H1 (cell line): ENCODE results near the gene EGF. TPM values are rescaled to one million over a fixed set of nuclear protein-coding genes. Genes with fewer than 3 reads are reported as not detected.

Experiments
- CTCF ChIA-PET: fragments of 300-600 bp; sonication (Branson Sonifier 250); formaldehyde crosslinking; loops from one replicate; lab custom pipeline; 2021; ENCODE audit not compliant: partially characterized antibody; lab: Charles Lee
- POLR2A ChIA-PET: fragments of 300-600 bp; sonication (Branson Sonifier 250); formaldehyde crosslinking; loops from one replicate; lab custom pipeline; 2021; ENCODE audit warnings: inconsistent platforms; ENCODE audit not compliant: partially characterized antibody; lab: Charles Lee
- DNase-seq, 2 experiments: peaks; one replicate each; pipeline versions ENCODE4 v3.0.0 to v3.0.0-alpha.2; 2010 to 2022; ENCODE audit warnings: low spot score in 2 of 2, low read depth in 1 of 2, mixed read lengths in 1 of 2
- FAIRE-seq: peaks from 2 replicates; lab custom pipeline; 2011; peaks lifted over from hg19 to GRCh38; lab: Jason Lieb, UNC
- H2AFZ ChIP-seq: 2 replicates; pipeline ENCODE4 v1.8.1; 2012; ENCODE audit warnings: low read length, inconsistent platforms
- H2AK5ac ChIP-seq: 2 replicates; pipeline ENCODE4 v1.6.1; 2013; ENCODE audit warnings: low read depth, low read length
- H2BK120ac ChIP-seq: replicated peaks from 2 replicates; pipeline ENCODE3; 2013; ENCODE audit warnings: low read depth, low read length, inconsistent platforms
- H2BK12ac ChIP-seq: 2 replicates; pipeline ENCODE4 v1.6.1; 2013; ENCODE audit warnings: low read depth, low read length
- H2BK15ac ChIP-seq: 2 replicates; pipeline ENCODE4 v1.6.1; 2013; ENCODE audit warnings: low read length
- H2BK20ac ChIP-seq: 2 replicates; pipeline ENCODE4 v1.6.1; 2013; ENCODE audit warnings: low read length
- H2BK5ac ChIP-seq: 2 replicates; pipeline ENCODE4 v1.6.1; 2013; ENCODE audit warnings: low read depth, low read length
- H3K14ac ChIP-seq: 2 replicates; pipeline ENCODE4 v1.6.1; 2013; ENCODE audit warnings: inconsistent platforms; ENCODE audit not compliant: insufficient read length
- H3K18ac ChIP-seq: 2 replicates; pipeline ENCODE4 v1.6.1; 2013; ENCODE audit warnings: low read length; ENCODE audit errors: extremely low read depth
- H3K23ac ChIP-seq: 2 replicates; pipeline ENCODE4 v1.6.1; 2013; ENCODE audit warnings: inconsistent platforms; ENCODE audit not compliant: insufficient read length
- H3K23me2 ChIP-seq: 2 replicates; pipeline ENCODE4 v1.6.1; 2013; ENCODE audit warnings: low read depth, low read length
- H3K27ac ChIP-seq: 2 replicates; pipeline ENCODE4 v1.6.1; 2011; ENCODE audit warnings: low read depth, low read length, inconsistent platforms
- H3K27me3 ChIP-seq, 4 experiments: replicated peaks in 1 of 4; 1 replicate in 1 of 4; 2 replicates in 3 of 4; pipeline versions ENCODE4 v1.6.1 to v1.8.1; 2011 to 2013; ENCODE audit warnings: low read length in 3 of 4, mild to moderate bottlenecking in 3 of 4, inconsistent platforms in 2 of 4, mixed read lengths in 2 of 4, moderate library complexity in 1 of 4; ENCODE audit not compliant: control insufficient read depth in 3 of 4, insufficient read depth in 3 of 4; ENCODE audit errors: extremely low read depth in 1 of 4
- H3K36me3 ChIP-seq, 4 experiments: 2 replicates each; pipeline versions ENCODE4 v1.6.1 to v1.8.1; 2011 to 2013; ENCODE audit warnings: mild to moderate bottlenecking in 4 of 4, low read length in 3 of 4, moderate library complexity in 2 of 4, control low read depth in 1 of 4, inconsistent platforms in 1 of 4; ENCODE audit not compliant: insufficient read depth in 4 of 4, control insufficient read depth in 2 of 4
- H3K4ac ChIP-seq: replicated peaks from 2 replicates; pipeline ENCODE3; 2013; ENCODE audit warnings: low read length, low read depth, mixed read lengths, inconsistent platforms; ENCODE audit not compliant: insufficient read length
- H3K4me1 ChIP-seq, 4 experiments: replicated peaks in 1 of 4; 1 replicate in 1 of 4; 2 replicates in 3 of 4; pipeline versions ENCODE4 v1.6.1 to v1.8.1; 2011 to 2013; ENCODE audit warnings: low read length in 3 of 4, inconsistent platforms in 2 of 4, mixed read lengths in 1 of 4; ENCODE audit not compliant: insufficient read depth in 4 of 4, control insufficient read depth in 3 of 4
- H3K4me2 ChIP-seq, 2 experiments: 2 replicates each; pipeline versions ENCODE4 v1.6.1 to v1.8.1; 2011 to 2013; ENCODE audit warnings: low read depth in 2 of 2, low read length in 2 of 2, control low read depth in 1 of 2, inconsistent platforms in 1 of 2, mild to moderate bottlenecking in 1 of 2; ENCODE audit not compliant: insufficient read depth in 1 of 2
- H3K4me3 ChIP-seq, 4 experiments: fragments of 200-600, 300-600 bp in 1 of 4; sonication (generic), shearing (Covaris generic), sonication (Bioruptor Twin) in 1 of 4; 2 replicates each; pipeline versions ENCODE4 v1.5.1 to v1.8.1; 2011 to 2016; ENCODE audit warnings: low read length in 4 of 4, low read depth in 3 of 4, control low read depth in 2 of 4, inconsistent platforms in 2 of 4, mild to moderate bottlenecking in 2 of 4, mixed read lengths in 1 of 4, moderate library complexity in 1 of 4; ENCODE audit not compliant: insufficient read depth in 2 of 4; ENCODE audit errors: extremely low read depth in 1 of 4
- H3K56ac ChIP-seq: replicated peaks from 2 replicates; pipeline ENCODE3; 2013; ENCODE audit warnings: low read depth, mild to moderate bottlenecking, mixed read lengths, low read length, inconsistent platforms; ENCODE audit not compliant: insufficient read length
- H3K79me1 ChIP-seq: 2 replicates; pipeline ENCODE4 v1.6.1; 2013; ENCODE audit warnings: low read depth, low read length, control low read depth
- H3K79me2 ChIP-seq, 2 experiments: 2 replicates each; pipeline versions ENCODE4 v1.6.1 to v1.8.1; 2012 to 2013; ENCODE audit warnings: low read length in 2 of 2, mild to moderate bottlenecking in 2 of 2, inconsistent platforms in 1 of 2; ENCODE audit not compliant: insufficient read depth in 2 of 2, control insufficient read depth in 1 of 2
- H3K9ac ChIP-seq, 4 experiments: replicated peaks in 1 of 4; 1 replicate in 1 of 4; 2 replicates in 3 of 4; pipeline versions ENCODE4 v1.6.1 to v1.8.1; 2011 to 2013; ENCODE audit warnings: low read depth in 3 of 4, low read length in 3 of 4, control low read depth in 2 of 4, mild to moderate bottlenecking in 2 of 4, moderate library complexity in 2 of 4, inconsistent platforms in 1 of 4; ENCODE audit errors: extremely low read depth in 1 of 4
- H3K9me3 ChIP-seq, 2 experiments: 2 replicates each; pipeline versions ENCODE4 v1.6.1 to v1.8.1; 2012 to 2013; ENCODE audit warnings: mild to moderate bottlenecking in 2 of 2, moderate library complexity in 2 of 2, control low read depth in 1 of 2, inconsistent platforms in 1 of 2, low read depth in 1 of 2, low read length in 1 of 2, mixed read lengths in 1 of 2; ENCODE audit not compliant: insufficient read depth in 2 of 2
- H4K20me1 ChIP-seq, 2 experiments: replicated peaks in 1 of 2; 2 replicates each; pipeline versions ENCODE3 to v1.8.1; 2011 to 2013; ENCODE audit warnings: inconsistent platforms in 2 of 2, low read length in 2 of 2, mild to moderate bottlenecking in 1 of 2; ENCODE audit not compliant: insufficient read depth in 2 of 2, control insufficient read depth in 1 of 2
- H4K5ac ChIP-seq: 2 replicates; pipeline ENCODE4 v1.6.1; 2013; ENCODE audit warnings: low read length, low read depth, mixed read lengths, inconsistent platforms; ENCODE audit not compliant: insufficient read length
- H4K8ac ChIP-seq: 2 replicates; pipeline ENCODE4 v1.8.0; 2013; ENCODE audit warnings: mild to moderate bottlenecking, moderate library complexity, low read length, inconsistent platforms; ENCODE audit not compliant: insufficient read depth; ENCODE audit errors: extremely low read depth
- H4K91ac ChIP-seq: replicated peaks from 2 replicates; pipeline ENCODE3; 2013; ENCODE audit warnings: low read length, mixed read lengths, inconsistent platforms; ENCODE audit not compliant: insufficient read length
- ATF2 ChIP-seq: IDR thresholded peaks from 2 replicates; pipeline ENCODE4 v1.6.1; 2012; ENCODE audit warnings: low read length, inconsistent platforms
- ATF3 ChIP-seq: IDR thresholded peaks from 2 replicates; pipeline ENCODE4 v1.6.1; 2011; ENCODE audit warnings: low read depth, mild to moderate bottlenecking, low read length; ENCODE audit not compliant: insufficient read depth
- CHD1 ChIP-seq: IDR thresholded peaks from 2 replicates; pipeline ENCODE4 v1.6.1; 2012; ENCODE audit warnings: low read depth, low read length, improper control_type of control experiment
- CHD2 ChIP-seq: IDR thresholded peaks from 2 replicates; pipeline ENCODE4 v1.6.1; 2012; ENCODE audit warnings: low read length, improper control_type of control experiment
- KDM5A ChIP-seq: fragments of 200-600 bp; IDR thresholded peaks from 2 replicates; pipeline ENCODE4 v1.7.1; 2012; ENCODE audit warnings: mild to moderate bottlenecking, low read length, inconsistent platforms, mixed read lengths
- RBBP5 ChIP-seq: IDR thresholded peaks from 2 replicates; pipeline ENCODE4 v1.7.1; 2012; ENCODE audit warnings: low read depth, mild to moderate bottlenecking, inconsistent platforms, low read length, moderate library complexity, borderline replicate concordance
- RFX5 ChIP-seq: IDR thresholded peaks from 2 replicates; pipeline ENCODE4 v1.6.1; 2011; ENCODE audit warnings: low read depth, low read length, improper control_type of control experiment, borderline replicate concordance
- SAP30 ChIP-seq: fragments of 300-600 bp; sonication (generic); IDR thresholded peaks from 2 replicates; pipeline ENCODE4 v1.7.1; 2012; ENCODE audit warnings: low read length, moderate library complexity, mild to moderate bottlenecking, inconsistent platforms; ENCODE audit not compliant: insufficient read depth, insufficient replicate concordance
- TAF1 ChIP-seq: IDR thresholded peaks from 2 replicates; pipeline ENCODE4 v1.6.1; 2011; ENCODE audit warnings: mild to moderate bottlenecking, low read depth, low read length
- YY1 ChIP-seq: IDR thresholded peaks from 2 replicates; pipeline ENCODE4 v1.6.1; 2011; ENCODE audit warnings: low read depth, mild to moderate bottlenecking, low read length
- WGBS, 2 experiments: shearing (Covaris generic) in 1 of 2; methylation state at CpG; one replicate each; pipeline versions ENCODE4 v1.1.6 to v1.1.7; 2013 to 2015; ENCODE audit warnings: low lambda C conversion rate in 2 of 2, mixed read lengths in 2 of 2, inconsistent platforms in 1 of 2, low coverage in 1 of 2, missing lambda C conversion rate in 1 of 2; ENCODE audit not compliant: insufficient replicate concordance in 2 of 2, insufficient coverage in 1 of 2, insufficient read length in 1 of 2; ENCODE audit errors: extremely low coverage in 1 of 2, missing lambda C conversion rate in 1 of 2; 5-methylcytosine and 5-hydroxymethylcytosine counted together
- polyA plus RNA-seq, 7 experiments: library from polyadenylated mRNA; depleted of rRNA in 3 of 7; stranded (reverse) in 5 of 7; unstranded in 2 of 7; fragments of >200 nt in 5 of 7; fragments of 200-250 nt in 2 of 7; gene quantifications; 1 replicate in 5 of 7; 2 replicates in 1 of 7; 4 replicates in 1 of 7; pipeline versions ENCODE4 v1.2.1 to v1.2.3, GENCODE V29; 2011 to 2013; ENCODE audit warnings: missing spikeins in 2 of 7, mixed read lengths in 2 of 7
- total RNA-seq: library from RNA; stranded (reverse); fragmentation: NEBNext Ultra II Directional; extraction: Animal tissue kit (Norgen Biotek cat#: 25700); gene quantifications from 2 replicates; pipeline ENCODE4 v1.2.1, GENCODE V29; 2021
- TF ChIP-seq, protein P1 (sequence below): IDR thresholded peaks from 2 replicates; pipeline ENCODE4 v1.6.1; 2012; ENCODE audit warnings: inconsistent platforms

Gene EGF
- total and polyA plus RNA-seq, 2 of the 8 experiments (the other 6 are each of a cell fraction or from before 2014, with no cell fraction given), result 1.5 to 2.6 TPM

- H4K8ac ChIP-seq, result no peak overlapping the region
- no peak overlapping the region for H4K5ac ChIP-seq
- 96% methylated on average over 3 of the region's 3 CpGs; no CpG with 5 or more reads in 1 of the 2 experiments for WGBS, 2 experiments
- no peaks in the 10 kb centered on the region for H3K27me3 ChIP-seq
- H2BK15ac ChIP-seq, result no peak overlapping the region
- no peaks in the 10 kb centered on the region for H3K23me2 ChIP-seq
- H2BK12ac ChIP-seq, result no peak overlapping the region
- H3K79me1 ChIP-seq, result no peaks in the 10 kb centered on the region
- H4K91ac ChIP-seq, result no peak overlapping the region
- no peak overlapping the region for H2BK5ac ChIP-seq
- H3K79me2 ChIP-seq, result no peaks in the 10 kb centered on the region
- H3K18ac ChIP-seq, result no peak overlapping the region
- no peak overlapping the region for H2BK120ac ChIP-seq
- H2AK5ac ChIP-seq, result no peak overlapping the region
- FAIRE-seq, result no peak
- no peaks in the 10 kb centered on the region for H3K9me3 ChIP-seq
- DNase-seq, result no peak
- no peaks in the 10 kb centered on the region for H4K20me1 ChIP-seq
- ChIA-PET CTCF (interaction anchor here (1.1 kb wide), 1 partner anchor 72 kb away, joined by 4 read pairs; no protein-coding TSS in a partner anchor), POLR2A (no interaction called here)
- H3K4me3 ChIP-seq, result no peak overlapping the region
- H3K4me2 ChIP-seq, result no peak overlapping the region
- no peak overlapping the region for H2BK20ac ChIP-seq
- H3K23ac ChIP-seq, result no peak overlapping the region
- H3K14ac ChIP-seq, result no peak overlapping the region
- no peak overlapping the region for H3K27ac ChIP-seq
- no peaks in the 10 kb centered on the region for H3K36me3 ChIP-seq
- no peak overlapping the region for H2AFZ ChIP-seq
- no peak overlapping the region for H3K4ac ChIP-seq
- H3K9ac ChIP-seq, result no peak overlapping the region
- H3K4me1 ChIP-seq, result no peaks in the 10 kb centered on the region
- no peak overlapping the region for H3K56ac ChIP-seq
- TF ChIP-seq CHD1 (no peak), KDM5A (no peak), TAF1 (no peak), RFX5 (no peak), YY1 (no peak), SAP30 (no peak), RBBP5 (no peak), ATF3 (no peak), ATF2 (no peak), CHD2 (no peak)
- TF ChIP-seq, protein P1, sequence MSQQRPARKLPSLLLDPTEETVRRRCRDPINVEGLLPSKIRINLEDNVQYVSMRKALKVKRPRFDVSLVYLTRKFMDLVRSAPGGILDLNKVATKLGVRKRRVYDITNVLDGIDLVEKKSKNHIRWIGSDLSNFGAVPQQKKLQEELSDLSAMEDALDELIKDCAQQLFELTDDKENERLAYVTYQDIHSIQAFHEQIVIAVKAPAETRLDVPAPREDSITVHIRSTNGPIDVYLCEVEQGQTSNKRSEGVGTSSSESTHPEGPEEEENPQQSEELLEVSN, result no peak
Measured at GRCh38 chr4:109877400-109877799, 35.3 kb upstream of the EGF start.
